ENCODE measurements around the gene FGFBP3. TPM values are rescaled to one million over a fixed set of nuclear protein-coding genes. Genes with fewer than 3 reads are reported as not detected.
A peak's percentile ranks its signal among the peaks of the same experiment; 100 is the strongest.

Gene FGFBP3
- total RNA-seq, 1 donor = 0.86 TPM

- no peak for DNase-seq (ENCODE audit: low read depth)
- TF ChIP-seq, protein P1, sequence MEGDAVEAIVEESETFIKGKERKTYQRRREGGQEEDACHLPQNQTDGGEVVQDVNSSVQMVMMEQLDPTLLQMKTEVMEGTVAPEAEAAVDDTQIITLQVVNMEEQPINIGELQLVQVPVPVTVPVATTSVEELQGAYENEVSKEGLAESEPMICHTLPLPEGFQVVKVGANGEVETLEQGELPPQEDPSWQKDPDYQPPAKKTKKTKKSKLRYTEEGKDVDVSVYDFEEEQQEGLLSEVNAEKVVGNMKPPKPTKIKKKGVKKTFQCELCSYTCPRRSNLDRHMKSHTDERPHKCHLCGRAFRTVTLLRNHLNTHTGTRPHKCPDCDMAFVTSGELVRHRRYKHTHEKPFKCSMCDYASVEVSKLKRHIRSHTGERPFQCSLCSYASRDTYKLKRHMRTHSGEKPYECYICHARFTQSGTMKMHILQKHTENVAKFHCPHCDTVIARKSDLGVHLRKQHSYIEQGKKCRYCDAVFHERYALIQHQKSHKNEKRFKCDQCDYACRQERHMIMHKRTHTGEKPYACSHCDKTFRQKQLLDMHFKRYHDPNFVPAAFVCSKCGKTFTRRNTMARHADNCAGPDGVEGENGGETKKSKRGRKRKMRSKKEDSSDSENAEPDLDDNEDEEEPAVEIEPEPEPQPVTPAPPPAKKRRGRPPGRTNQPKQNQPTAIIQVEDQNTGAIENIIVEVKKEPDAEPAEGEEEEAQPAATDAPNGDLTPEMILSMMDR (IDR thresholded peaks at IDR 0.05; ENCODE audit: insufficient read depth, low read depth, low read length) = no peak
- H3K4me3 ChIP-seq (ENCODE audit: low read depth, low read length) = no peak overlapping the region
Measured at GRCh38 chr10:91939653-91940052, 30.4 kb upstream of the FGFBP3 start.

- no peak for DNase-seq (ENCODE audit: low read depth)
- TF ChIP-seq, protein P1 (IDR thresholded peaks at IDR 0.05; ENCODE audit: insufficient read depth, low read depth, low read length) = no peak
- H3K4me3 ChIP-seq (ENCODE audit: low read depth, low read length) = no peak overlapping the region
Measured at GRCh38 chr10:91935886-91936285, 26.6 kb upstream of the FGFBP3 start.

DNA sequence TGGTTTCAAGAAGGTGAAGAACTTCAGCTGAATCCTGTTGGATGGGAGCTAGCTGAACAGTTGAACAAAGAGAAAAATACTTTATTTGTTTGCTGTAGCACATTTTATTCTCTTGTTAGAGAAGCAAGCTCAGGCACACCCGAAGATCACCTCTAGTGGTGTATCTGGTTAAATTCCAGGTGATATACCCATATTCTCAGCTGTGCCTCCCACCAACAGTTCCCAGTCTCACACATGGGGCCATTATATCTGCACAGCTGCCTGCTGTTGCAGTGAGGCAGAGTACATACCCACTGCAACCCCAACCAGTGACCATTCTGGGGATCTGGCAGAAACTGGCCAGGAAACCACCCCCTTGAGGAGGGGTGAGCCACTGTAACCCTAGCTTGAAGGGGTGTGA, 23.5 kb upstream of the FGFBP3 start:
- TF ChIP-seq, protein P1 (IDR thresholded peaks at IDR 0.05; ENCODE audit: insufficient read depth, low read depth, low read length) = no peak
- DNase-seq (ENCODE audit: low read depth) = no peak

GRCh38 chr10:91931526-91932190, 22.4 kb upstream of the FGFBP3 start:
- no peak overlapping the region for H3K4me3 ChIP-seq (ENCODE audit: low read depth, low read length)
- peak; percentile 24 for DNase-seq (ENCODE audit: low read depth)
- TF ChIP-seq, protein P1 (IDR thresholded peaks at IDR 0.05; ENCODE audit: insufficient read depth, low read depth, low read length) = no peak

More for the DNA sequence above, 23.5 kb upstream of the FGFBP3 start:
- no peak overlapping the region for H3K4me3 ChIP-seq (ENCODE audit: low read depth, low read length)

DNA sequence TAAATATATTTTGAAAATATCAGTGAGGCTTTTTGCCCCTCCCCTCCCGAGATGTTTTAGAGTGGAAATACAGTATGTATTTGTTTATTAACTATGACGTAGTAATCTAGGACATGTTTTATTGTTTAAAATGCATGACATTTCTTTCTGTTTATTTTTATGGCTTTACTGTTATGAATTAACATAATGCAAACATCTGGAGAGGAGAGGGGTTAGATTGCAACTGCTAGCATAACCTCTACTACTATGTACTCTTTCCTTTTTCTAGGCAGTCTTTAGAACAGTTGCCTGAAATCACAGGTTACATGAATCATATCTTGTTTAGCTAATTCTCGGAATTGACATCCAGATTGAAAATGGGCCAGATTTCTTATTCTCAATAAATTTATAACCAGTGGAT, 21.7 kb upstream of the FGFBP3 start:
- H3K4me3 ChIP-seq (ENCODE audit: low read depth, low read length) = no peak overlapping the region
- TF ChIP-seq, protein P1 (IDR thresholded peaks at IDR 0.05; ENCODE audit: insufficient read depth, low read depth, low read length) = no peak
- peak; percentile 62 for DNase-seq (ENCODE audit: low read depth)

GRCh38 chr10:91925022-91925320, 15.7 kb upstream of the FGFBP3 start:
- peak; percentile 40 for DNase-seq (ENCODE audit: low read depth)
- peak overlapping the region; percentile 95 for H3K4me3 ChIP-seq (ENCODE audit: low read depth, low read length)
- TF ChIP-seq, protein P1 (IDR thresholded peaks at IDR 0.05; ENCODE audit: insufficient read depth, low read depth, low read length) = no peak

All from fibroblast of villous mesenchyme (primary cell).